Measurements from ENCODE around the gene METTL9. TPM values are rescaled to one million over a fixed set of nuclear protein-coding genes. Genes with fewer than 3 reads are reported as not detected.

METTL9 gene
- total and polyA plus RNA-seq, 9 of the 15 experiments (the other 6 are each of a cell fraction or from before 2014, with no cell fraction given): 12.2 to 107 (median 79.1) TPM

GRCh38 chr16:21603928-21604327, 4.6 kb downstream of the METTL9 start (continued):
- no peak for TF ChIP-seq MITF (IDR thresholded peaks at IDR 0.05)
- no peak for TF ChIP-seq RERE (CRISPR knock-in tag; IDR thresholded peaks at IDR 0.05; ENCODE audit: borderline replicate concordance)
- no peak for TF ChIP-seq ZNF24 (IDR thresholded peaks at IDR 0.05)
- no peak for TF ChIP-seq GABPA (tag; conservative IDR thresholded peaks at IDR 0.05; ENCODE audit: low read depth)
- TF ChIP-seq NCOA4 (IDR thresholded peaks at IDR 0.05; ENCODE audit: partially characterized antibody): no peak
- TF ChIP-seq ZNF77 (CRISPR knock-in tag; IDR thresholded peaks at IDR 0.05): no peak
- no peak for TF ChIP-seq TAL1 (IDR thresholded peaks at IDR 0.05)
- TF ChIP-seq U2AF1 (optimal IDR thresholded peaks at IDR 0.05; ENCODE audit: low read depth, low read length): no peak
- TF ChIP-seq MYC (IDR thresholded peaks at IDR 0.05; ENCODE audit: low read depth, low read length): 0 out of 2 replicates have a peak, but pooled peaks have one; percentile 11
- no peak for TF ChIP-seq MYC (CRISPR knock-in tag; IDR thresholded peaks at IDR 0.05; ENCODE audit: borderline replicate concordance, low read depth)
- TF ChIP-seq JUNB (CRISPR knock-in tag; conservative IDR thresholded peaks at IDR 0.05): no peak
- no peak for TF ChIP-seq HOXB6 (CRISPR knock-in tag; IDR thresholded peaks at IDR 0.05; ENCODE audit: borderline replicate concordance)
- peak; percentile 92 for TF ChIP-seq PKNOX1 (IDR thresholded peaks at IDR 0.05)
- no peak for TF ChIP-seq SRSF1 (IDR thresholded peaks at IDR 0.05; ENCODE audit: low read depth, low read length)
- no peak for TF ChIP-seq FOXK1 (CRISPR knock-in tag; IDR thresholded peaks at IDR 0.05; ENCODE audit: borderline replicate concordance)
- no peak for TF ChIP-seq ZKSCAN8 (CRISPR knock-in tag; IDR thresholded peaks at IDR 0.05)
- no peak for TF ChIP-seq SMAD2 (IDR thresholded peaks at IDR 0.05; ENCODE audit: low read depth, low read length)
- TF ChIP-seq FOXJ3 (CRISPR knock-in tag; IDR thresholded peaks at IDR 0.05): no peak
- TF ChIP-seq ZNF57 (CRISPR knock-in tag; IDR thresholded peaks at IDR 0.05): no peak
- no peak for TF ChIP-seq NFATC3 (IDR thresholded peaks at IDR 0.05)
- TF ChIP-seq ZC3H11A (IDR thresholded peaks at IDR 0.05; ENCODE audit: low read depth, low read length): no peak
- TF ChIP-seq ZSCAN32 (CRISPR knock-in tag; IDR thresholded peaks at IDR 0.05): no peak
- TF ChIP-seq MTA3 (IDR thresholded peaks at IDR 0.05; ENCODE audit: borderline replicate concordance): no peak
- TF ChIP-seq GATAD2B (IDR thresholded peaks at IDR 0.05; ENCODE audit: borderline replicate concordance): no peak
- no peak for TF ChIP-seq ZNF124 (CRISPR knock-in tag; IDR thresholded peaks at IDR 0.05)

All from K562 (cell line).